ENCODE measurements around the gene GJC1. TPM values are rescaled to one million over a fixed set of nuclear protein-coding genes. Genes with fewer than 3 reads are reported as not detected.

Gene GJC1
- total RNA-seq, 2 experiments from 2014 or later: not detected

- Mint-ChIP-seq H3K4me1 (ENCODE audit: low read depth) (peaks cover under 1% of the 10 kb centered on the region), H3K4me3 (no peak overlapping the region), H3K27ac (no peak overlapping the region), H3K27me3 (peaks cover 23% of the 10 kb centered on the region), H3K9me3 (no peaks in the 10 kb centered on the region), H3K36me3 (ENCODE audit: low read depth) (no peaks in the 10 kb centered on the region)
- no peak for ATAC-seq (ENCODE audit: poor library complexity)
- H3K9me3 ChIP-seq (ENCODE audit: control insufficient read depth in 1 of 2, insufficient read depth in 1 of 2, low read length in 2 of 2): no peaks in the 10 kb centered on the region
- H3K27me3 ChIP-seq (ENCODE audit: control insufficient read depth in 1 of 2, insufficient read depth in 2 of 2, low read length in 2 of 2): peaks cover 8 to 10% of the 10 kb centered on the region in 2 experiments
- CTCF ChIA-PET: no interaction called here
- no peak overlapping the region for H3K27ac ChIP-seq (ENCODE audit: low read depth in 1 of 2, low read length in 2 of 2)
- POLR2A ChIA-PET: no interaction called here
- intact Hi-C loops (cut with DNase I, micrococcal nuclease): loop anchor here in 1 of 2 experiments (2.0 kb wide), 1 partner anchor 330 kb away; no protein-coding TSS in a partner anchor
- DNase-seq: no peak
- peaks cover 10% of the 10 kb centered on the region for H3K4me1 ChIP-seq (ENCODE audit: insufficient read depth, low read length)
- TF ChIP-seq, protein P1, sequence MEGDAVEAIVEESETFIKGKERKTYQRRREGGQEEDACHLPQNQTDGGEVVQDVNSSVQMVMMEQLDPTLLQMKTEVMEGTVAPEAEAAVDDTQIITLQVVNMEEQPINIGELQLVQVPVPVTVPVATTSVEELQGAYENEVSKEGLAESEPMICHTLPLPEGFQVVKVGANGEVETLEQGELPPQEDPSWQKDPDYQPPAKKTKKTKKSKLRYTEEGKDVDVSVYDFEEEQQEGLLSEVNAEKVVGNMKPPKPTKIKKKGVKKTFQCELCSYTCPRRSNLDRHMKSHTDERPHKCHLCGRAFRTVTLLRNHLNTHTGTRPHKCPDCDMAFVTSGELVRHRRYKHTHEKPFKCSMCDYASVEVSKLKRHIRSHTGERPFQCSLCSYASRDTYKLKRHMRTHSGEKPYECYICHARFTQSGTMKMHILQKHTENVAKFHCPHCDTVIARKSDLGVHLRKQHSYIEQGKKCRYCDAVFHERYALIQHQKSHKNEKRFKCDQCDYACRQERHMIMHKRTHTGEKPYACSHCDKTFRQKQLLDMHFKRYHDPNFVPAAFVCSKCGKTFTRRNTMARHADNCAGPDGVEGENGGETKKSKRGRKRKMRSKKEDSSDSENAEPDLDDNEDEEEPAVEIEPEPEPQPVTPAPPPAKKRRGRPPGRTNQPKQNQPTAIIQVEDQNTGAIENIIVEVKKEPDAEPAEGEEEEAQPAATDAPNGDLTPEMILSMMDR (IDR thresholded peaks at IDR 0.05): no peak
- H3K36me3 ChIP-seq (ENCODE audit: insufficient read depth, low read length): no peaks in the 10 kb centered on the region
- H3K4me3 ChIP-seq (ENCODE audit: low read length): no peak overlapping the region
These were observed 59.7 kb downstream of the GJC1 start for GRCh38 chr17:44770166-44770925.

- Mint-ChIP-seq H3K9me3 (no peaks in the 10 kb centered on the region), H3K27ac (no peak overlapping the region), H3K36me3 (ENCODE audit: low read depth) (no peaks in the 10 kb centered on the region), H3K4me1 (ENCODE audit: low read depth) (no peaks in the 10 kb centered on the region), H3K27me3 (peaks cover 22% of the 10 kb centered on the region), H3K4me3 (no peak overlapping the region)
- peaks cover 3% of the 10 kb centered on the region for H3K4me1 ChIP-seq (ENCODE audit: insufficient read depth, low read length)
- no peaks in the 10 kb centered on the region for H3K9me3 ChIP-seq (ENCODE audit: control insufficient read depth in 1 of 2, insufficient read depth in 1 of 2, low read length in 2 of 2)
- intact Hi-C loops (cut with DNase I, micrococcal nuclease): loop anchor here in 1 of 2 experiments (2.0 kb wide), 1 partner anchor 331 kb away; no protein-coding TSS in a partner anchor
- DNase-seq: no peak
- CTCF ChIA-PET: no interaction called here
- H3K4me3 ChIP-seq (ENCODE audit: low read length): no peak overlapping the region
- POLR2A ChIA-PET: no interaction called here
- ATAC-seq (ENCODE audit: poor library complexity): no peak
- no peak overlapping the region for H3K27ac ChIP-seq (ENCODE audit: low read depth in 1 of 2, low read length in 2 of 2)
- H3K36me3 ChIP-seq (ENCODE audit: insufficient read depth, low read length): no peaks in the 10 kb centered on the region
- peaks cover 8 to 10% of the 10 kb centered on the region in 2 experiments for H3K27me3 ChIP-seq (ENCODE audit: control insufficient read depth in 1 of 2, insufficient read depth in 2 of 2, low read length in 2 of 2)
- TF ChIP-seq, protein P1 (IDR thresholded peaks at IDR 0.05): no peak
These were observed 60.4 kb downstream of the GJC1 start for GRCh38 chr17:44769647-44770084.

GRCh38 chr17:44769230-44769629, 60.9 kb downstream of the GJC1 start:
- Histone ChIP-seq H3K27me3 (ENCODE audit: control insufficient read depth in 1 of 2, insufficient read depth in 2 of 2, low read length in 2 of 2) (peaks cover 8 to 10% of the 10 kb centered on the region in 2 experiments), H3K4me1 (ENCODE audit: insufficient read depth, low read length) (no peaks in the 10 kb centered on the region), H3K9me3 (ENCODE audit: control insufficient read depth in 1 of 2, insufficient read depth in 1 of 2, low read length in 2 of 2) (no peaks in the 10 kb centered on the region), H3K4me3 (ENCODE audit: low read length) (no peak overlapping the region), H3K36me3 (ENCODE audit: insufficient read depth, low read length) (no peaks in the 10 kb centered on the region), H3K27ac (ENCODE audit: low read depth in 1 of 2, low read length in 2 of 2) (no peak overlapping the region)
- Mint-ChIP-seq H3K4me1 (ENCODE audit: low read depth) (no peaks in the 10 kb centered on the region), H3K27me3 (peaks cover 22% of the 10 kb centered on the region), H3K4me3 (no peak overlapping the region), H3K27ac (no peak overlapping the region), H3K9me3 (no peaks in the 10 kb centered on the region), H3K36me3 (ENCODE audit: low read depth) (no peaks in the 10 kb centered on the region)
- no peak for DNase-seq
- ChIA-PET CTCF (no interaction called here), POLR2A (no interaction called here)
- intact Hi-C loops (cut with DNase I, micrococcal nuclease): no loop called here
- TF ChIP-seq, protein P1 (IDR thresholded peaks at IDR 0.05): no peak
- no peak for ATAC-seq (ENCODE audit: poor library complexity)

All from CD4-positive, alpha-beta T cell (primary cell).